Measurements from ENCODE around the gene TRIM27.

The TRIM27 gene

GRCh38 chr6:28862077-28862476, 61.7 kb downstream of the TRIM27 start:
- Histone ChIP-seq H4K20me1 (ENCODE audit: insufficient read depth, low read length, poor library complexity, severe bottlenecking) (no peaks in the 10 kb centered on the region), H3K9me3 (ENCODE audit: insufficient read depth, low read depth, low read length) (no peaks in the 10 kb centered on the region; the same call in 1 of the 2 replicates), H3K27me3 (ENCODE audit: insufficient read depth, low read length, poor library complexity, severe bottlenecking) (peaks cover 3% of the 10 kb centered on the region), H3F3A (ENCODE audit: low read depth) (0 out of 2 replicates have a peak, but pooled peaks cover 5% of the 10 kb centered on the region), H3K9ac (ENCODE audit: low read depth, low read length, poor library complexity, severe bottlenecking) (no peak overlapping the region), H3K4me3 (ENCODE audit: low read length, poor library complexity, severe bottlenecking) (no peak overlapping the region), H3K79me2 (ENCODE audit: insufficient read depth, low read length) (no peaks in the 10 kb centered on the region), H3K9me2 (replicated peaks; ENCODE audit: low read depth, low read length) (no peaks in the 10 kb centered on the region), H3K36me3 (ENCODE audit: insufficient read depth, low read length) (no peaks in the 10 kb centered on the region), H3K4me1 (ENCODE audit: insufficient read depth, low read length, poor library complexity, severe bottlenecking) (peaks cover 21% of the 10 kb centered on the region), H2AFZ (ENCODE audit: low read length) (no peak overlapping the region), H3K4me2 (ENCODE audit: low read depth, low read length, poor library complexity, severe bottlenecking) (no peak overlapping the region)
- no peak for TF ChIP-seq EZH2phosphoT487 (IDR thresholded peaks at IDR 0.05; ENCODE audit: borderline replicate concordance)
- TF ChIP-seq, protein P1, sequence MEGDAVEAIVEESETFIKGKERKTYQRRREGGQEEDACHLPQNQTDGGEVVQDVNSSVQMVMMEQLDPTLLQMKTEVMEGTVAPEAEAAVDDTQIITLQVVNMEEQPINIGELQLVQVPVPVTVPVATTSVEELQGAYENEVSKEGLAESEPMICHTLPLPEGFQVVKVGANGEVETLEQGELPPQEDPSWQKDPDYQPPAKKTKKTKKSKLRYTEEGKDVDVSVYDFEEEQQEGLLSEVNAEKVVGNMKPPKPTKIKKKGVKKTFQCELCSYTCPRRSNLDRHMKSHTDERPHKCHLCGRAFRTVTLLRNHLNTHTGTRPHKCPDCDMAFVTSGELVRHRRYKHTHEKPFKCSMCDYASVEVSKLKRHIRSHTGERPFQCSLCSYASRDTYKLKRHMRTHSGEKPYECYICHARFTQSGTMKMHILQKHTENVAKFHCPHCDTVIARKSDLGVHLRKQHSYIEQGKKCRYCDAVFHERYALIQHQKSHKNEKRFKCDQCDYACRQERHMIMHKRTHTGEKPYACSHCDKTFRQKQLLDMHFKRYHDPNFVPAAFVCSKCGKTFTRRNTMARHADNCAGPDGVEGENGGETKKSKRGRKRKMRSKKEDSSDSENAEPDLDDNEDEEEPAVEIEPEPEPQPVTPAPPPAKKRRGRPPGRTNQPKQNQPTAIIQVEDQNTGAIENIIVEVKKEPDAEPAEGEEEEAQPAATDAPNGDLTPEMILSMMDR (conservative IDR thresholded peaks at IDR 0.05; ENCODE audit: low read length): no peak

GRCh38 chr6:28861339-28861738, 62.4 kb downstream of the TRIM27 start:
- Histone ChIP-seq H2AFZ (ENCODE audit: low read length) (no peak overlapping the region), H3K4me3 (ENCODE audit: low read length, poor library complexity, severe bottlenecking) (no peak overlapping the region), H3K4me2 (ENCODE audit: low read depth, low read length, poor library complexity, severe bottlenecking) (no peak overlapping the region), H3K27me3 (ENCODE audit: insufficient read depth, low read length, poor library complexity, severe bottlenecking) (peaks cover 3% of the 10 kb centered on the region), H3K4me1 (ENCODE audit: insufficient read depth, low read length, poor library complexity, severe bottlenecking) (peaks cover 17% of the 10 kb centered on the region), H3K9me3 (ENCODE audit: insufficient read depth, low read depth, low read length) (no peaks in the 10 kb centered on the region; the same call in 1 of the 2 replicates), H3F3A (ENCODE audit: low read depth) (0 out of 2 replicates have a peak, but pooled peaks cover 5% of the 10 kb centered on the region), H3K9ac (ENCODE audit: low read depth, low read length, poor library complexity, severe bottlenecking) (no peak overlapping the region), H3K36me3 (ENCODE audit: insufficient read depth, low read length) (no peaks in the 10 kb centered on the region), H3K79me2 (ENCODE audit: insufficient read depth, low read length) (no peaks in the 10 kb centered on the region), H4K20me1 (ENCODE audit: insufficient read depth, low read length, poor library complexity, severe bottlenecking) (no peaks in the 10 kb centered on the region), H3K9me2 (replicated peaks; ENCODE audit: low read depth, low read length) (no peaks in the 10 kb centered on the region)
- TF ChIP-seq, protein P1 (conservative IDR thresholded peaks at IDR 0.05; ENCODE audit: low read length): no peak
- no peak for TF ChIP-seq EZH2phosphoT487 (IDR thresholded peaks at IDR 0.05; ENCODE audit: borderline replicate concordance)

DNA sequence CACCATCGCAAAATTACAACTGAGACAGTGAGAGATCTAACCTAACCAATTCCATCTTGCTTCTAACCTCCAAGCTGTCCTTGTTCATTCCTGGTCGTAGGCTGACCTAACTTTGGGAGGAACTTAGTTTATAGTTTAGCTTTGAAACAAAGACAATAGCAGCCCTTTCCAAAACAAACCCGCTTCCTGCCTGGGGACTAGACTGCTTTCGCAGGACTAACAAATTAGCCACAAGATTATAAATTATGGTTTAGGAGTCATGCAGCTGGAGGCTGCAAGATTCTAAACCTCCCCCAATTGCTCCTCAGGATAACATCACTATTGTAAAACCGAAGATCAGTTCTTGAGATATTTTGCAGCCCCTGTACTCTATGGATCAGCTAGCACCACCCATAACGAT, 63.2 kb downstream of the TRIM27 start:
- H2AFZ ChIP-seq (ENCODE audit: low read length): no peak overlapping the region
- no peak overlapping the region for H3K4me2 ChIP-seq (ENCODE audit: low read depth, low read length, poor library complexity, severe bottlenecking)
- H3K9ac ChIP-seq (ENCODE audit: low read depth, low read length, poor library complexity, severe bottlenecking): no peak overlapping the region
- no peak overlapping the region for H3K4me3 ChIP-seq (ENCODE audit: low read length, poor library complexity, severe bottlenecking)
- H3K9me2 ChIP-seq (replicated peaks; ENCODE audit: low read depth, low read length): no peaks in the 10 kb centered on the region
- H3K9me3 ChIP-seq (ENCODE audit: insufficient read depth, low read depth, low read length): no peaks in the 10 kb centered on the region; the same call in 1 of the 2 replicates
- no peaks in the 10 kb centered on the region for H4K20me1 ChIP-seq (ENCODE audit: insufficient read depth, low read length, poor library complexity, severe bottlenecking)
- H3K79me2 ChIP-seq (ENCODE audit: insufficient read depth, low read length): no peaks in the 10 kb centered on the region
- peaks cover 3% of the 10 kb centered on the region for H3K27me3 ChIP-seq (ENCODE audit: insufficient read depth, low read length, poor library complexity, severe bottlenecking)
- H3K36me3 ChIP-seq (ENCODE audit: insufficient read depth, low read length): no peaks in the 10 kb centered on the region
- H3F3A ChIP-seq (ENCODE audit: low read depth): 0 out of 2 replicates have a peak, but pooled peaks cover 5% of the 10 kb centered on the region
- peaks cover 17% of the 10 kb centered on the region for H3K4me1 ChIP-seq (ENCODE audit: insufficient read depth, low read length, poor library complexity, severe bottlenecking)
- TF ChIP-seq, protein P1 (conservative IDR thresholded peaks at IDR 0.05; ENCODE audit: low read length): no peak
- no peak for TF ChIP-seq EZH2phosphoT487 (IDR thresholded peaks at IDR 0.05; ENCODE audit: borderline replicate concordance)
